Left ventricle myocardium inferior (tissue), 1 donor: ENCODE data around the gene ARHGEF26. TPM values are rescaled to one million over a fixed set of nuclear protein-coding genes. Genes with fewer than 3 reads are reported as not detected.
A peak's percentile ranks its signal among the peaks of the same experiment; 100 is the strongest.

Experiments
- DNase-seq: peaks from one replicate; pipeline ENCODE4 v3.0.0-alpha.2; 2020
- H3K27ac ChIP-seq: fragments of 200-600 bp; replicated peaks from 2 replicates; pipeline ENCODE4 v1.8.0; 2021
- H3K27me3 ChIP-seq: fragments of 200-600 bp; 2 replicates; pipeline ENCODE4 v1.8.0; 2021; ENCODE audit warnings: low read depth
- H3K36me3 ChIP-seq: fragments of 200-600 bp; 2 replicates; pipeline ENCODE4 v1.8.0; 2021
- H3K4me1 ChIP-seq: fragments of 200-600 bp; 2 replicates; pipeline ENCODE4 v1.8.0; 2021
- H3K4me3 ChIP-seq: fragments of 200-600 bp; 2 replicates; pipeline ENCODE4 v1.8.0; 2021; ENCODE audit warnings: mild to moderate bottlenecking, moderate library complexity
- H3K9me3 ChIP-seq: fragments of 200-600 bp; replicated peaks from 2 replicates; pipeline ENCODE4 v1.8.0; 2021
- CTCF ChIP-seq: fragments of 200-600 bp; IDR thresholded peaks from 2 replicates; pipeline ENCODE4 v1.8.0; 2021; ENCODE audit warnings: antibody characterized with exemption, mild to moderate bottlenecking, borderline replicate concordance
- intact Hi-C: fragments of 100-400 bp; cut with micrococcal nuclease; formaldehyde crosslinking; loops from one replicate; pipeline ENCODE4 v1.11.0; 2022
- total RNA-seq: library from RNA; stranded (reverse); fragmentation: NEBNext Ultra II Directional; extraction: Animal tissue kit (Norgen Biotek cat#: 25700); gene quantifications from one replicate; pipeline ENCODE4 v1.2.1, GENCODE V29; 2021
- donor health status: DM: no; HTN: yes; CAD: no; lungs with severe emphysema.

Gene ARHGEF26
- total RNA-seq, 1 donor from 2014 or later: 1.2 TPM

- no peak for DNase-seq
- no peak for TF ChIP-seq CTCF
- Histone ChIP-seq H3K9me3 (no peaks in the 10 kb centered on the region), H3K4me3 (no peak overlapping the region), H3K27ac (peak overlapping the region; percentile 66), H3K4me1 (peaks cover 13% of the 10 kb centered on the region), H3K36me3 (no peaks in the 10 kb centered on the region), H3K27me3 (no peaks in the 10 kb centered on the region)
- intact Hi-C loops: no loop called here
These were observed 123.5 kb downstream of the ARHGEF26 start for GRCh38 chr3:154244644-154245043.

GRCh38 chr3:154247806-154248415 lies 126.7 kb downstream of the ARHGEF26 start:
- intact Hi-C loops: no loop called here
- no peaks in the 10 kb centered on the region for H3K9me3 ChIP-seq
- H3K4me1 ChIP-seq: peaks cover 17% of the 10 kb centered on the region
- no peak for DNase-seq
- no peaks in the 10 kb centered on the region for H3K27me3 ChIP-seq
- H3K27ac ChIP-seq: no peak overlapping the region
- TF ChIP-seq CTCF: no peak
- H3K4me3 ChIP-seq: no peak overlapping the region
- peaks cover 4% of the 10 kb centered on the region for H3K36me3 ChIP-seq

GRCh38 chr3:154250291-154250690 lies 129.1 kb downstream of the ARHGEF26 start:
- H3K27ac ChIP-seq: no peak overlapping the region
- no peak overlapping the region for H3K4me3 ChIP-seq
- TF ChIP-seq CTCF: no peak
- H3K36me3 ChIP-seq: peaks cover 16% of the 10 kb centered on the region
- H3K4me1 ChIP-seq: peaks cover 7% of the 10 kb centered on the region
- no peaks in the 10 kb centered on the region for H3K9me3 ChIP-seq
- intact Hi-C loops: loop anchor here (10.0 kb wide), 2 partner anchors 125 to 155 kb away; partner anchors contain the start of gene ARHGEF26
- no peaks in the 10 kb centered on the region for H3K27me3 ChIP-seq
- DNase-seq: no peak

GRCh38 chr3:154251610-154252009 lies 130.4 kb downstream of the ARHGEF26 start:
- Histone ChIP-seq H3K9me3 (no peaks in the 10 kb centered on the region), H3K4me1 (peaks cover 5% of the 10 kb centered on the region), H3K27me3 (no peaks in the 10 kb centered on the region), H3K4me3 (no peak overlapping the region), H3K36me3 (peaks cover 20% of the 10 kb centered on the region), H3K27ac (no peak overlapping the region)
- intact Hi-C loops: loop anchor here (10.0 kb wide), 2 partner anchors 127 to 157 kb away; partner anchors contain the start of gene ARHGEF26
- no peak for DNase-seq
- TF ChIP-seq CTCF: no peak

- peaks cover 29% of the 10 kb centered on the region for H3K36me3 ChIP-seq
These were observed 131.8 kb downstream of the ARHGEF26 start for GRCh38 chr3:154252759-154253638.

More at GRCh38 chr3:154252759-154253638, 131.8 kb downstream of the ARHGEF26 start:
- peak; percentile 92 for TF ChIP-seq CTCF
- Histone ChIP-seq H3K27ac (no peak overlapping the region), H3K4me1 (peaks cover 5% of the 10 kb centered on the region), H3K9me3 (no peaks in the 10 kb centered on the region), H3K4me3 (peak overlapping the region; percentile 13), H3K27me3 (no peaks in the 10 kb centered on the region)
- peak; percentile 89 for DNase-seq
- intact Hi-C loops: loop anchor here (10.0 kb wide), 2 partner anchors 128 to 158 kb away; partner anchors contain the start of gene ARHGEF26
